ENCODE results near the gene TMED4.
"Not testable (repeated sequence)": the region's sequence is repeated elsewhere in the genome, so short reads cannot be mapped to it uniquely, and the experiment has no call there.

DNA sequence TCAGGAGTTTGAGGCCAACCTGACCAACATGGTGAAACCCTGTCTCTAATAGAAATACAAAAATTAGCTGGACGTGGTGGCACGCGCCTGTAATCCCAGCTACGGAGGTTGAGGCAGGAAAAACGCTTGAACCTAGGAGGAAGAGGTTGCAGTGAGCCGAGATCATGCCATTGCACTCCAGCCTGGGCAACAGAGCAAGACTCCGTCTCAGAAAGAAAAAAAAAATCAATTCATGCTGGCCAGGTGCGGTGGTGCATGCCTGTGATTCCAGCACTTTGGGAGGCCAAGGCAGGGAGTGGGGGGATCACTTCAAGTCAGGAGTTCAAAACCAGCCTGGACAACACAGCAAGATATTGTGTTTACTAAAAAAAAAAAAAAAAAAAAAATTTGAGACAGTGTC is 15.2 kb upstream of the TMED4 start:
- not testable (repeated sequence) for TF ChIP-seq BMI1 (IDR thresholded peaks at IDR 0.05; ENCODE audit: borderline replicate concordance); SREBF2 (IDR thresholded peaks at IDR 0.05; ENCODE audit: low read length)
